ENCODE data around the gene PKDREJ. TPM values are rescaled to one million over a fixed set of nuclear protein-coding genes. Genes with fewer than 3 reads are reported as not detected.

Gene PKDREJ
- total and polyA plus RNA-seq, 7 donors: under 0.01 to 0.36 (median 0.24) TPM; not detected in 3

DNA sequence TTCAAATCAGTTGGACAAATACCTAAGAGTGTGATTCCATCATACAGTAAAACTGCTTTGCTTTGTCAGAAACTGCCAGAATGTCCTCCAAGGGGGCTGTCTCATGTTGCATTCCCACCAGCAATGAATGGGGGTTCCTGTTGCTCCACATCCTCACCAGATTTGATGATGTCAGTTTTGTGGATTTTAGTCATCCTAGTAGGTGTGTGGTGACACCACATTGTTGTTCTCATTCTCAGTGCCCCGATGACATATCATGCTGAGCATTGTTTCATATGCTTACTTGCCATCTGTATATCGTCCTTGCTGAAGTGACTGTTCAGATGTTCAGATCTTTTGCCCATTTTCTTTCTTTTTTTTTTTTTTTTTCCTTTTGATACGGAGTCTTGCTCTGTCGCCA lies 50.1 kb downstream of the PKDREJ start:
- Histone ChIP-seq H3K36me3 (peaks cover 5 to 59% (median 17%) of the 10 kb centered on the region in 4 donors), H3K27me3 (no peaks in the 10 kb centered on the region), H3K4me3 (no peak overlapping the region), H3K9me3 (peaks cover 6 to 15% (median 8%) of the 10 kb centered on the region in 4 donors), H3K4me1 (no peaks in the 10 kb centered on the region), H3K27ac (no peak overlapping the region)
- TF ChIP-seq POLR2AphosphoS5 (IDR thresholded peaks at IDR 0.05): no peak
- no peak for TF ChIP-seq POLR2A (IDR thresholded peaks at IDR 0.05)
- TF ChIP-seq EP300 (IDR thresholded peaks at IDR 0.05): no peak
- TF ChIP-seq, protein P1, sequence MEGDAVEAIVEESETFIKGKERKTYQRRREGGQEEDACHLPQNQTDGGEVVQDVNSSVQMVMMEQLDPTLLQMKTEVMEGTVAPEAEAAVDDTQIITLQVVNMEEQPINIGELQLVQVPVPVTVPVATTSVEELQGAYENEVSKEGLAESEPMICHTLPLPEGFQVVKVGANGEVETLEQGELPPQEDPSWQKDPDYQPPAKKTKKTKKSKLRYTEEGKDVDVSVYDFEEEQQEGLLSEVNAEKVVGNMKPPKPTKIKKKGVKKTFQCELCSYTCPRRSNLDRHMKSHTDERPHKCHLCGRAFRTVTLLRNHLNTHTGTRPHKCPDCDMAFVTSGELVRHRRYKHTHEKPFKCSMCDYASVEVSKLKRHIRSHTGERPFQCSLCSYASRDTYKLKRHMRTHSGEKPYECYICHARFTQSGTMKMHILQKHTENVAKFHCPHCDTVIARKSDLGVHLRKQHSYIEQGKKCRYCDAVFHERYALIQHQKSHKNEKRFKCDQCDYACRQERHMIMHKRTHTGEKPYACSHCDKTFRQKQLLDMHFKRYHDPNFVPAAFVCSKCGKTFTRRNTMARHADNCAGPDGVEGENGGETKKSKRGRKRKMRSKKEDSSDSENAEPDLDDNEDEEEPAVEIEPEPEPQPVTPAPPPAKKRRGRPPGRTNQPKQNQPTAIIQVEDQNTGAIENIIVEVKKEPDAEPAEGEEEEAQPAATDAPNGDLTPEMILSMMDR (IDR thresholded peaks at IDR 0.05): no peak
- 94 to 96% methylated on average over 4 of the region's 4 CpGs for WGBS, 2 donors
- intact Hi-C loops (cut with DNase I): no loop called here
- no peak for DNase-seq

DNA sequence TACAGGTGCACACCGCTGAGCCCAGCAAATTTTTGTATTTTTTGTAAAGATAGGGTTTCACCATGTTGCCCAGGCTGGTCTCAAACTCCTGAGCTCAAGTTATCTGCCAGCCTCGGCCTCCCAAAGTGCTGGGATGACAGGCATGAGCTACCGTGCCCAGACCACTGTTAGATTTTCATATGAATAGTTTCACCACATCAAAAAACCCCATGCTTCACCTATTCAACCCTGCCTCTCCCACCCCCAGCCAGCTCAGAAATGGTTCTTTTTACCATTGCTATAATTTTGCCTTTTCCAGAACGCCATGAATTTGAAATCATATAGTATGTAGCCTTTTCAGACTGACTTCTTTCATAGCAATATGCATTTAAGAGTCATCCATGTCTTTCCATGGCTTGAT lies 50.9 kb downstream of the PKDREJ start:
- intact Hi-C loops (cut with DNase I): no loop called here
- Histone ChIP-seq H3K27me3 (no peaks in the 10 kb centered on the region), H3K4me3 (no peak overlapping the region), H3K27ac (no peak overlapping the region), H3K36me3 (peaks cover 5 to 57% (median 18%) of the 10 kb centered on the region in 4 donors), H3K4me1 (no peaks in the 10 kb centered on the region), H3K9me3 (peaks cover 6 to 15% (median 8%) of the 10 kb centered on the region in 4 donors)
- WGBS, 2 donors: 79 to 93% methylated on average over 4 of the region's 4 CpGs
- TF ChIP-seq POLR2A (IDR thresholded peaks at IDR 0.05) (no peak), EP300 (IDR thresholded peaks at IDR 0.05) (no peak), POLR2AphosphoS5 (IDR thresholded peaks at IDR 0.05) (no peak)
- TF ChIP-seq, protein P1 (IDR thresholded peaks at IDR 0.05): no peak
- no peak for DNase-seq

DNA sequence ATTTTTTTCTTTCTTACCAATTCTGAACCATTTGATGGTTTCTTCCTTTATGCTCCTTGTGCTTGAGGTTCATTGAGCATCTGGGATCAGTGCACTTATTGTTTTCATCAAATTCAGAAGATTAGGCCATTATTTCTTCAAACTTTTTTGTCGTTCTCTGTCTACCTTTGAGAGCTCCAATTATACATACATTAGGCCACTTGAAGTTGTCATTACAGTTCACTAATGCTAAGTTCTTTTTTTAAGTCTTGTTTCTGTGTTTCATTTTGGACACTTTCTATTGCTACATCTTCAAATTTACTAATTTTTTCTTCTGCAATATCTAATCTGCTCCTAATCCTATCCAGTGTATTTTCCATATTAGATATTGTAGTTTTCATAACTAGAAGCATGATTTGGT lies 53.9 kb downstream of the PKDREJ start:
- intact Hi-C loops (cut with DNase I): no loop called here
- Histone ChIP-seq H3K9me3 (peaks cover 6 to 16% (median 8%) of the 10 kb centered on the region in 4 donors), H3K4me1 (no peaks in the 10 kb centered on the region), H3K27ac (no peak overlapping the region), H3K36me3 (peaks cover 5 to 42% (median 7%) of the 10 kb centered on the region in 4 donors), H3K4me3 (no peak overlapping the region), H3K27me3 (no peaks in the 10 kb centered on the region)
- DNase-seq: no peak
- 98 to 99% methylated on average over 1 of the region's 1 CpG for WGBS, 2 donors
- TF ChIP-seq, protein P1 (IDR thresholded peaks at IDR 0.05): no peak
- no peak for TF ChIP-seq POLR2A (IDR thresholded peaks at IDR 0.05)
- TF ChIP-seq EP300 (IDR thresholded peaks at IDR 0.05): no peak
- no peak for TF ChIP-seq POLR2AphosphoS5 (IDR thresholded peaks at IDR 0.05)

Other genes with a start within 250 kb of the PKDREJ start
- gene PPARA, start 112.8 kb downstream of the PKDREJ start, total RNA-seq: 10 to 100 TPM; 16.6 to 21.4 (median 20.6) TPM
- 10 to 100 TPM in 2 of 3 donors, 1 to 10 TPM in 1; 7.8 to 22.7 (median 12.0) TPM for gene PPARA, start 112.8 kb downstream of the PKDREJ start, polyA plus RNA-seq
- gene CDPF1, start 13.1 kb downstream of the PKDREJ start, total RNA-seq: 10 to 100 TPM; 15.8 to 18.9 (median 17.5) TPM
- 10 to 100 TPM in 1 of 3 donors, 1 to 10 TPM in 2; 7.9 to 11.2 (median 9.0) TPM for gene CDPF1, start 13.1 kb downstream of the PKDREJ start, polyA plus RNA-seq
- 10 to 100 TPM; 34.6 to 56.0 (median 40.0) TPM for gene TTC38, start 4.7 kb upstream of the PKDREJ start, total RNA-seq
- gene TTC38, start 4.7 kb upstream of the PKDREJ start, polyA plus RNA-seq: 100 to 1,000 TPM in 1 of 3 donors, 10 to 100 TPM in 2; 65.5 to 105 (median 85.3) TPM
- under 1 TPM in 3 of 4 donors, not detected in 1; 0.27 to 0.36 (median 0.28) TPM for gene GTSE1, start 33.5 kb upstream of the PKDREJ start, total RNA-seq
- 10 to 100 TPM in 1 of 3 donors, 1 to 10 TPM in 2; 1.6 to 14.3 (median 1.8) TPM for gene GTSE1, start 33.5 kb upstream of the PKDREJ start, polyA plus RNA-seq
- 10 to 100 TPM; 20.7 to 30.2 (median 23.3) TPM for gene TRMU, start 72.4 kb upstream of the PKDREJ start, total RNA-seq
- gene TRMU, start 72.4 kb upstream of the PKDREJ start, polyA plus RNA-seq: 10 to 100 TPM; 12.5 to 38.7 (median 13.8) TPM